HCT116 (cell line): Measurements from ENCODE around the gene YBX1. TPM values are rescaled to one million over a fixed set of nuclear protein-coding genes. Genes with fewer than 3 reads are reported as not detected.
"Not testable (repeated sequence)": the region's sequence is repeated elsewhere in the genome, so short reads cannot be mapped to it uniquely, and the experiment has no call there.

Source experiments
- ATAC-seq: fragments of 200-7000 bp; cut with Tn5 transposase; 2 replicates; pipeline ENCODE4 v1.9.1; 2020; ENCODE audit warnings: mild to moderate bottlenecking, moderate library complexity
- BruUV-seq: library from RNA; stranded (reverse); fragments of 400-500 nt; replicated peaks from 2 replicates; lab custom pipeline; 2021; lab: Mats Ljungman, UMichigan
- CTCF ChIA-PET: fragments of 300-600 bp; sonication (Branson Sonifier 250); formaldehyde crosslinking; loops from one replicate; lab custom pipeline; 2021; ENCODE audit warnings: antibody characterized with exemption; lab: Charles Lee
- POLR2A ChIA-PET: fragments of 300-600, 350-600 bp; sonication (Branson Sonifier 250); formaldehyde crosslinking; loops from one replicate; lab custom pipeline; 2021; ENCODE audit warnings: antibody characterized with exemption; lab: Charles Lee
- RAD21 ChIA-PET, 2 experiments: fragments of 300-600 bp; sonication (Branson Sonifier 250); formaldehyde crosslinking; loops; one replicate each; lab custom pipeline; 2023; ENCODE audit warnings: low total read pairs in 2 of 2; ENCODE audit not compliant: uncharacterized antibody in 2 of 2, unreplicated experiment in 2 of 2, low non-redundant PET in 1 of 2; lab: Charles Lee
- DNase-seq: peaks from one replicate; pipeline ENCODE4 v3.0.0-alpha.2; 2010; ENCODE audit warnings: low read depth, low spot score
- H2AFZ ChIP-seq: fragments of 200-600 bp; shearing (Covaris generic), sonication (generic); 2 replicates; pipeline ENCODE4 v1.6.1; 2017; ENCODE audit warnings: low read depth, mixed run types, mixed read lengths, antibody characterized with exemption, low read length; ENCODE audit not compliant: poor library complexity, severe bottlenecking
- H3K27ac ChIP-seq: 2 replicates; pipeline ENCODE4 v1.5.1; 2012; ENCODE audit warnings: low read depth, low read length
- H3K27me3 ChIP-seq: fragments of 200-600 bp; sonication (generic); 2 replicates; pipeline ENCODE4 v1.6.1; 2016; ENCODE audit warnings: mixed run types, low read length, mixed read lengths; ENCODE audit not compliant: insufficient read depth
- H3K36me3 ChIP-seq, 2 experiments: fragments of 200-500 bp in 1 of 2; fragments of 200-600 bp in 1 of 2; sonication (Bioruptor generic) in 1 of 2; sonication (generic) in 1 of 2; 2 replicates each; pipeline versions ENCODE4 v1.5.1 to v1.6.1; 2014 to 2016; ENCODE audit warnings: low read length in 2 of 2, inconsistent platforms in 1 of 2, mixed read lengths in 1 of 2, mixed run types in 1 of 2; ENCODE audit not compliant: insufficient read depth in 2 of 2, control insufficient read depth in 1 of 2
- H3K4me1 ChIP-seq, 2 experiments: fragments of 200-600 bp in 1 of 2; sonication (generic) in 1 of 2; 2 replicates each; pipeline versions ENCODE4 v1.5.1 to v1.6.1; 2012 to 2017; ENCODE audit warnings: low read length in 2 of 2, inconsistent platforms in 1 of 2, mild to moderate bottlenecking in 1 of 2, mixed read lengths in 1 of 2, mixed run types in 1 of 2, moderate library complexity in 1 of 2; ENCODE audit not compliant: insufficient read depth in 2 of 2, control insufficient read depth in 1 of 2
- H3K4me2 ChIP-seq: fragments of 200-600 bp; sonication (generic); 2 replicates; pipeline ENCODE4 v1.6.1; 2017; ENCODE audit warnings: mixed run types, low read length, mixed read lengths
- H3K4me3 ChIP-seq, 2 experiments: fragments of 200-600 bp in 1 of 2; sonication (generic) in 1 of 2; replicated peaks in 1 of 2; 2 replicates each; pipeline ENCODE4 v1.5.1; 2011 to 2016; ENCODE audit warnings: low read length in 2 of 2, control low read depth in 1 of 2, low read depth in 1 of 2, mild to moderate bottlenecking in 1 of 2, mixed read lengths in 1 of 2, mixed run types in 1 of 2
- H3K79me2 ChIP-seq: fragments of 200-600 bp; sonication (generic); 2 replicates; pipeline ENCODE4 v1.6.1; 2017; ENCODE audit warnings: mild to moderate bottlenecking, mixed run types, low read length, moderate library complexity, mixed read lengths; ENCODE audit not compliant: insufficient read depth
- H3K9ac ChIP-seq: fragments of 200-600 bp; sonication (generic); 2 replicates; pipeline ENCODE4 v1.6.1; 2016; ENCODE audit warnings: low read length, mixed read lengths
- H3K9me2 ChIP-seq: fragments of 200-600 bp; sonication (generic), shearing (Covaris generic); 2 replicates; pipeline ENCODE4 v1.6.1; 2017; ENCODE audit warnings: mixed run types, mild to moderate bottlenecking, moderate library complexity; ENCODE audit not compliant: insufficient read depth
- H3K9me3 ChIP-seq, 2 experiments: fragments of 200-500 bp in 1 of 2; fragments of 200-600 bp in 1 of 2; sonication (Bioruptor generic) in 1 of 2; sonication (generic) in 1 of 2; 2 replicates each; pipeline ENCODE4 v1.6.1; 2014 to 2017; ENCODE audit warnings: low read length in 2 of 2, mixed read lengths in 2 of 2, inconsistent platforms in 1 of 2, low read depth in 1 of 2, mild to moderate bottlenecking in 1 of 2, mixed run types in 1 of 2, moderate library complexity in 1 of 2; ENCODE audit not compliant: control insufficient read depth in 1 of 2, insufficient read depth in 1 of 2
- H4K20me1 ChIP-seq: fragments of 200-600 bp; sonication (generic), shearing (Covaris generic); 2 replicates; pipeline ENCODE4 v1.6.1; 2017; ENCODE audit warnings: mixed run types, mild to moderate bottlenecking, moderate library complexity; ENCODE audit not compliant: insufficient read depth
- CBX3 ChIP-seq: IDR thresholded peaks from 2 replicates; pipeline ENCODE4 v1.6.1; 2012; ENCODE audit warnings: low read depth
- CEBPB ChIP-seq: IDR thresholded peaks from 2 replicates; pipeline ENCODE4 v1.6.1; 2012; ENCODE audit warnings: low read depth
- ELF1 ChIP-seq: IDR thresholded peaks from 2 replicates; pipeline ENCODE4 v1.6.1; 2012; ENCODE audit warnings: low read depth, borderline replicate concordance
- SRF ChIP-seq: IDR thresholded peaks from 2 replicates; pipeline ENCODE4 v1.6.1; 2012; ENCODE audit warnings: low read depth
- ZFX ChIP-seq: fragments of 450-650 bp; IDR thresholded peaks from 2 replicates; pipeline ENCODE4 v1.6.1; 2017
- ZNF274 ChIP-seq: fragments of 200-500 bp; sonication (Bioruptor generic); IDR thresholded peaks from 2 replicates; pipeline ENCODE4 v1.6.1; 2014; ENCODE audit warnings: mild to moderate bottlenecking, low read depth, low read length, inconsistent platforms
- intact Hi-C: fragments of 100-400 bp; cut with micrococcal nuclease; formaldehyde crosslinking; loops from 2 replicates; pipeline ENCODE4 v1.10.0; 2022
- total RNA-seq: library from RNA; stranded (reverse); gene quantifications from one replicate; pipeline ENCODE4 v1.2.1, GENCODE V29; 2021; ENCODE audit not compliant: unreplicated experiment
- TF ChIP-seq, protein P1 (sequence below): IDR thresholded peaks from 2 replicates; pipeline ENCODE4 v1.6.1; 2012
- TF ChIP-seq, protein P2 (sequence below): IDR thresholded peaks from 2 replicates; pipeline ENCODE4 v1.6.1; 2011; ENCODE audit warnings: mild to moderate bottlenecking, low read length, moderate library complexity; ENCODE audit not compliant: insufficient replicate concordance; ENCODE audit errors: extremely low read depth

The YBX1 gene
- total RNA-seq, 1 experiment from 2014 or later: 1,009 TPM

- no peaks in the 10 kb centered on the region for H3K9me2 ChIP-seq
- RAD21 ChIA-PET: no interaction called here
- no peak overlapping the region for H3K27ac ChIP-seq
- H3K36me3 ChIP-seq: no peaks in the 10 kb centered on the region
- H3K4me1 ChIP-seq: peaks cover 0 to 4% of the 10 kb centered on the region in 2 experiments; a peak in 1 of 4 replicates
- CTCF ChIA-PET: no interaction called here
- H2AFZ ChIP-seq: no peak overlapping the region
- no peaks in the 10 kb centered on the region for H4K20me1 ChIP-seq
- no TSS peak for BruUV-seq
- DNase-seq (no peak), ATAC-seq (peak; percentile 40; the same call in 1 of the 2 replicates)
- POLR2A ChIA-PET: interaction anchor here (0.6 kb wide), 1 partner anchor 40 kb away, joined by 4 read pairs; no protein-coding TSS in a partner anchor
- no peaks in the 10 kb centered on the region for H3K79me2 ChIP-seq
- TF ChIP-seq CBX3 (no peak), ZNF274 (no peak), ELF1 (no peak), ZFX (no peak), CEBPB (no peak), SRF (no peak)
- TF ChIP-seq, protein P1, sequence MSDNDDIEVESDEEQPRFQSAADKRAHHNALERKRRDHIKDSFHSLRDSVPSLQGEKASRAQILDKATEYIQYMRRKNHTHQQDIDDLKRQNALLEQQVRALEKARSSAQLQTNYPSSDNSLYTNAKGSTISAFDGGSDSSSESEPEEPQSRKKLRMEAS: no peak
- TF ChIP-seq, protein P2, sequence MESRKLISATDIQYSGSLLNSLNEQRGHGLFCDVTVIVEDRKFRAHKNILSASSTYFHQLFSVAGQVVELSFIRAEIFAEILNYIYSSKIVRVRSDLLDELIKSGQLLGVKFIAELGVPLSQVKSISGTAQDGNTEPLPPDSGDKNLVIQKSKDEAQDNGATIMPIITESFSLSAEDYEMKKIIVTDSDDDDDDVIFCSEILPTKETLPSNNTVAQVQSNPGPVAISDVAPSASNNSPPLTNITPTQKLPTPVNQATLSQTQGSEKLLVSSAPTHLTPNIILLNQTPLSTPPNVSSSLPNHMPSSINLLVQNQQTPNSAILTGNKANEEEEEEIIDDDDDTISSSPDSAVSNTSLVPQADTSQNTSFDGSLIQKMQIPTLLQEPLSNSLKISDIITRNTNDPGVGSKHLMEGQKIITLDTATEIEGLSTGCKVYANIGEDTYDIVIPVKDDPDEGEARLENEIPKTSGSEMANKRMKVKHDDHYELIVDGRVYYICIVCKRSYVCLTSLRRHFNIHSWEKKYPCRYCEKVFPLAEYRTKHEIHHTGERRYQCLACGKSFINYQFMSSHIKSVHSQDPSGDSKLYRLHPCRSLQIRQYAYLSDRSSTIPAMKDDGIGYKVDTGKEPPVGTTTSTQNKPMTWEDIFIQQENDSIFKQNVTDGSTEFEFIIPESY: no peak
- no peak overlapping the region for H3K4me3 ChIP-seq
- no peak overlapping the region for H3K9ac ChIP-seq
- no peaks in the 10 kb centered on the region for H3K9me3 ChIP-seq
- no peaks in the 10 kb centered on the region for H3K27me3 ChIP-seq
- no peak overlapping the region for H3K4me2 ChIP-seq
- intact Hi-C loops: no loop called here
Observed at GRCh38 chr1:42723511-42723910, 41.3 kb downstream of the YBX1 start.

- DNase-seq, intact Hi-C loops, RAD21 ChIA-PET, POLR2A ChIA-PET, H3K9ac ChIP-seq, H3K4me1 ChIP-seq, H3K9me2 ChIP-seq, BruUV-seq, H2AFZ ChIP-seq, H3K27ac ChIP-seq, H3K36me3 ChIP-seq, H3K4me3 ChIP-seq, H3K9me3 ChIP-seq, CTCF ChIA-PET, H3K79me2 ChIP-seq, H3K27me3 ChIP-seq, H4K20me1 ChIP-seq, H3K4me2 ChIP-seq, ATAC-seq: not testable (repeated sequence)
Observed at GRCh38 chr1:42725820-42726219, 43.6 kb downstream of the YBX1 start.
